ENCODE data around the gene TTN.

The TTN gene

GRCh38 chr2:178806543-178806942, 680 bp downstream of the TTN start:
- Histone ChIP-seq H3K9ac (ENCODE audit: low read length) (no peak overlapping the region), H3K27me3 (ENCODE audit: control insufficient read depth, insufficient read depth, low read length) (no peaks in the 10 kb centered on the region), H3K36me3 (ENCODE audit: control insufficient read depth, insufficient read depth, low read length) (no peaks in the 10 kb centered on the region), H3K4me1 (ENCODE audit: control insufficient read depth, insufficient read depth, low read length) (no peaks in the 10 kb centered on the region), H3K27ac (ENCODE audit: low read depth, low read length) (no peak overlapping the region), H3K4me3 (ENCODE audit: low read length) (no peak overlapping the region)

GRCh38 chr2:178805457-178805856, 1.8 kb downstream of the TTN start:
- H3K27ac ChIP-seq (ENCODE audit: low read depth, low read length): no peak overlapping the region
- H3K4me1 ChIP-seq (ENCODE audit: control insufficient read depth, insufficient read depth, low read length): no peaks in the 10 kb centered on the region
- H3K9ac ChIP-seq (ENCODE audit: low read length): no peak overlapping the region
- no peak overlapping the region for H3K4me3 ChIP-seq (ENCODE audit: low read length)
- H3K36me3 ChIP-seq (ENCODE audit: control insufficient read depth, insufficient read depth, low read length): no peaks in the 10 kb centered on the region
- H3K27me3 ChIP-seq (ENCODE audit: control insufficient read depth, insufficient read depth, low read length): no peaks in the 10 kb centered on the region

- Histone ChIP-seq H3K4me1 (ENCODE audit: control insufficient read depth, insufficient read depth, low read length) (no peaks in the 10 kb centered on the region), H3K27me3 (ENCODE audit: control insufficient read depth, insufficient read depth, low read length) (no peaks in the 10 kb centered on the region), H3K9ac (ENCODE audit: low read length) (no peak overlapping the region), H3K36me3 (ENCODE audit: control insufficient read depth, insufficient read depth, low read length) (no peaks in the 10 kb centered on the region), H3K4me3 (ENCODE audit: low read length) (no peak overlapping the region), H3K27ac (ENCODE audit: low read depth, low read length) (no peak overlapping the region)
Measured at GRCh38 chr2:178804791-178805190, 2.4 kb downstream of the TTN start.

GRCh38 chr2:178800510-178800909, 6.7 kb downstream of the TTN start:
- Histone ChIP-seq H3K9ac (ENCODE audit: low read length) (no peak overlapping the region), H3K27me3 (ENCODE audit: control insufficient read depth, insufficient read depth, low read length) (no peaks in the 10 kb centered on the region), H3K4me1 (ENCODE audit: control insufficient read depth, insufficient read depth, low read length) (no peaks in the 10 kb centered on the region), H3K36me3 (ENCODE audit: control insufficient read depth, insufficient read depth, low read length) (no peaks in the 10 kb centered on the region), H3K4me3 (ENCODE audit: low read length) (no peak overlapping the region), H3K27ac (ENCODE audit: low read depth, low read length) (no peak overlapping the region)

- Histone ChIP-seq H3K4me1 (ENCODE audit: control insufficient read depth, insufficient read depth, low read length) (no peaks in the 10 kb centered on the region), H3K9ac (ENCODE audit: low read length) (no peak overlapping the region), H3K27me3 (ENCODE audit: control insufficient read depth, insufficient read depth, low read length) (no peaks in the 10 kb centered on the region), H3K4me3 (ENCODE audit: low read length) (no peak overlapping the region), H3K36me3 (ENCODE audit: control insufficient read depth, insufficient read depth, low read length) (no peaks in the 10 kb centered on the region), H3K27ac (ENCODE audit: low read depth, low read length) (no peak overlapping the region)
Measured at GRCh38 chr2:178799305-178799704, 7.9 kb downstream of the TTN start.

- no peaks in the 10 kb centered on the region for H3K36me3 ChIP-seq (ENCODE audit: control insufficient read depth, insufficient read depth, low read length)
- no peak overlapping the region for H3K9ac ChIP-seq (ENCODE audit: low read length)
- no peak overlapping the region for H3K4me3 ChIP-seq (ENCODE audit: low read length)
- H3K4me1 ChIP-seq (ENCODE audit: control insufficient read depth, insufficient read depth, low read length): no peaks in the 10 kb centered on the region
- H3K27me3 ChIP-seq (ENCODE audit: control insufficient read depth, insufficient read depth, low read length): no peaks in the 10 kb centered on the region
- H3K27ac ChIP-seq (ENCODE audit: low read depth, low read length): no peak overlapping the region
Measured at GRCh38 chr2:178796079-178796677, 11.0 kb downstream of the TTN start.

GRCh38 chr2:178787934-178788333, 19.3 kb downstream of the TTN start:
- H3K9ac ChIP-seq (ENCODE audit: low read length): no peak overlapping the region
- H3K36me3 ChIP-seq (ENCODE audit: control insufficient read depth, insufficient read depth, low read length): no peaks in the 10 kb centered on the region
- no peaks in the 10 kb centered on the region for H3K4me1 ChIP-seq (ENCODE audit: control insufficient read depth, insufficient read depth, low read length)
- no peak overlapping the region for H3K4me3 ChIP-seq (ENCODE audit: low read length)
- H3K27me3 ChIP-seq (ENCODE audit: control insufficient read depth, insufficient read depth, low read length): no peaks in the 10 kb centered on the region
- H3K27ac ChIP-seq (ENCODE audit: low read depth, low read length): no peak overlapping the region

- no peak overlapping the region for H3K4me3 ChIP-seq (ENCODE audit: low read length)
- no peaks in the 10 kb centered on the region for H3K27me3 ChIP-seq (ENCODE audit: control insufficient read depth, insufficient read depth, low read length)
- no peak overlapping the region for H3K27ac ChIP-seq (ENCODE audit: low read depth, low read length)
- no peaks in the 10 kb centered on the region for H3K36me3 ChIP-seq (ENCODE audit: control insufficient read depth, insufficient read depth, low read length)
- H3K9ac ChIP-seq (ENCODE audit: low read length): no peak overlapping the region
- H3K4me1 ChIP-seq (ENCODE audit: control insufficient read depth, insufficient read depth, low read length): no peaks in the 10 kb centered on the region
Measured at GRCh38 chr2:178787155-178787554, 20.1 kb downstream of the TTN start.

- Histone ChIP-seq H3K27ac (ENCODE audit: low read depth, low read length) (no peak overlapping the region), H3K9ac (ENCODE audit: low read length) (no peak overlapping the region), H3K27me3 (ENCODE audit: control insufficient read depth, insufficient read depth, low read length) (no peaks in the 10 kb centered on the region), H3K4me3 (ENCODE audit: low read length) (no peak overlapping the region), H3K36me3 (ENCODE audit: control insufficient read depth, insufficient read depth, low read length) (no peaks in the 10 kb centered on the region), H3K4me1 (ENCODE audit: control insufficient read depth, insufficient read depth, low read length) (no peaks in the 10 kb centered on the region)
Measured at GRCh38 chr2:178783889-178784288, 23.3 kb downstream of the TTN start.

GRCh38 chr2:178782236-178782635, 25.0 kb downstream of the TTN start:
- Histone ChIP-seq H3K4me3 (ENCODE audit: low read length) (no peak overlapping the region), H3K36me3 (ENCODE audit: control insufficient read depth, insufficient read depth, low read length) (no peaks in the 10 kb centered on the region), H3K4me1 (ENCODE audit: control insufficient read depth, insufficient read depth, low read length) (no peaks in the 10 kb centered on the region), H3K27me3 (ENCODE audit: control insufficient read depth, insufficient read depth, low read length) (no peaks in the 10 kb centered on the region), H3K9ac (ENCODE audit: low read length) (no peak overlapping the region), H3K27ac (ENCODE audit: low read depth, low read length) (no peak overlapping the region)

- H3K4me1 ChIP-seq (ENCODE audit: control insufficient read depth, insufficient read depth, low read length): no peaks in the 10 kb centered on the region
- H3K27me3 ChIP-seq (ENCODE audit: control insufficient read depth, insufficient read depth, low read length): no peaks in the 10 kb centered on the region
- H3K27ac ChIP-seq (ENCODE audit: low read depth, low read length): no peak overlapping the region
- no peaks in the 10 kb centered on the region for H3K36me3 ChIP-seq (ENCODE audit: control insufficient read depth, insufficient read depth, low read length)
- H3K4me3 ChIP-seq (ENCODE audit: low read length): no peak overlapping the region
- H3K9ac ChIP-seq (ENCODE audit: low read length): no peak overlapping the region
Measured at GRCh38 chr2:178777577-178777976, 29.6 kb downstream of the TTN start.

GRCh38 chr2:178776751-178777150, 30.5 kb downstream of the TTN start:
- H3K27me3 ChIP-seq (ENCODE audit: control insufficient read depth, insufficient read depth, low read length): no peaks in the 10 kb centered on the region
- H3K36me3 ChIP-seq (ENCODE audit: control insufficient read depth, insufficient read depth, low read length): no peaks in the 10 kb centered on the region
- no peak overlapping the region for H3K9ac ChIP-seq (ENCODE audit: low read length)
- H3K4me1 ChIP-seq (ENCODE audit: control insufficient read depth, insufficient read depth, low read length): no peaks in the 10 kb centered on the region
- no peak overlapping the region for H3K4me3 ChIP-seq (ENCODE audit: low read length)
- no peak overlapping the region for H3K27ac ChIP-seq (ENCODE audit: low read depth, low read length)

- no peaks in the 10 kb centered on the region for H3K27me3 ChIP-seq (ENCODE audit: control insufficient read depth, insufficient read depth, low read length)
- H3K9ac ChIP-seq (ENCODE audit: low read length): no peak overlapping the region
- no peak overlapping the region for H3K27ac ChIP-seq (ENCODE audit: low read depth, low read length)
- H3K36me3 ChIP-seq (ENCODE audit: control insufficient read depth, insufficient read depth, low read length): no peaks in the 10 kb centered on the region
- no peaks in the 10 kb centered on the region for H3K4me1 ChIP-seq (ENCODE audit: control insufficient read depth, insufficient read depth, low read length)
- no peak overlapping the region for H3K4me3 ChIP-seq (ENCODE audit: low read length)
Measured at GRCh38 chr2:178775975-178776374, 31.2 kb downstream of the TTN start.

Data from rectal smooth muscle tissue (tissue), 1 donor.